HepG2 (cell line): Measurements from ENCODE around the gene MRPS2. TPM values are rescaled to one million over a fixed set of nuclear protein-coding genes. Genes with fewer than 3 reads are reported as not detected.

Experiments
- AGO2 ChIP-seq: fragments of 200-400 bp; formaldehyde crosslinking; optimal IDR thresholded peaks from 2 replicates; pipeline ENCODE3; 2017; ENCODE audit warnings: mild to moderate bottlenecking, low read depth, low read length, moderate library complexity
- ATM ChIP-seq: fragments of 450-650 bp; IDR thresholded peaks from 2 replicates; pipeline ENCODE4 v1.7.1; 2017; ENCODE audit warnings: mild to moderate bottlenecking, borderline replicate concordance
- BCL6 ChIP-seq: IDR thresholded peaks from 2 replicates; pipeline ENCODE4 v1.6.1; 2016; ENCODE audit warnings: missing genetic modification reagents, missing compliant biosample characterization
- CBX1 ChIP-seq: IDR thresholded peaks from one replicate; pipeline ENCODE4 v1.6.1; 2016; ENCODE audit warnings: antibody characterized with exemption, low read depth
- HNF4A ChIP-seq: sonication (generic); formaldehyde crosslinking; IDR thresholded peaks from 2 replicates; pipeline ENCODE4 v1.4.0; 2020; ENCODE audit warnings: missing genetic modification reagents
- HNRNPLL ChIP-seq: fragments of 200-400 bp; formaldehyde crosslinking; IDR thresholded peaks from 2 replicates; pipeline ENCODE4 v1.6.1; 2017; ENCODE audit warnings: mild to moderate bottlenecking, low read depth, low read length; ENCODE audit not compliant: poor library complexity, severe bottlenecking
- KAT2B ChIP-seq: fragments of 150-350 bp; IDR thresholded peaks from 2 replicates; pipeline ENCODE4 v1.6.1; 2014; ENCODE audit warnings: low read depth, low read length, borderline replicate concordance
- KDM6A ChIP-seq: IDR thresholded peaks from 2 replicates; pipeline ENCODE4 v1.6.1; 2016; ENCODE audit warnings: low read depth
- KLF12 ChIP-seq: sonication (generic); formaldehyde crosslinking; IDR thresholded peaks from 2 replicates; pipeline ENCODE4 v1.4.0; 2020; ENCODE audit warnings: missing genetic modification reagents, borderline replicate concordance
- PAX8 ChIP-seq: sonication (generic); formaldehyde crosslinking; IDR thresholded peaks from 2 replicates; pipeline ENCODE4 v1.8.0; 2022; ENCODE audit warnings: mild to moderate bottlenecking, missing genetic modification reagents, borderline replicate concordance
- POLR2A ChIP-seq, 2 experiments: IDR thresholded peaks; 2 replicates each; pipeline ENCODE4 v1.6.1; 2011; ENCODE audit warnings: low read depth in 2 of 2, low read length in 2 of 2, mild to moderate bottlenecking in 1 of 2, moderate library complexity in 1 of 2; ENCODE audit not compliant: insufficient read depth in 1 of 2
- SMARCC2 ChIP-seq: fragments of 450-650 bp; IDR thresholded peaks from 2 replicates; pipeline ENCODE4 v1.6.1; 2017; ENCODE audit warnings: antibody characterized with exemption, mild to moderate bottlenecking
- SNRNP70 ChIP-seq: fragments of 200-400 bp; formaldehyde crosslinking; IDR thresholded peaks from 2 replicates; pipeline ENCODE4 v1.6.1; 2017; ENCODE audit warnings: mild to moderate bottlenecking, low read depth, low read length, moderate library complexity
- SSRP1 ChIP-seq: IDR thresholded peaks from 2 replicates; pipeline ENCODE4 v1.6.1; 2016; ENCODE audit warnings: control low read depth
- TP53 ChIP-seq: sonication (generic); formaldehyde crosslinking; conservative IDR thresholded peaks from 2 replicates; pipeline ENCODE4 v1.4.0; 2020; ENCODE audit warnings: missing genetic modification reagents
- YEATS4 ChIP-seq: sonication (generic); formaldehyde crosslinking; IDR thresholded peaks from 2 replicates; pipeline ENCODE4 v1.4.0; 2020; ENCODE audit warnings: missing genetic modification reagents, borderline replicate concordance
- ZMAT3 ChIP-seq: sonication (generic); formaldehyde crosslinking; conservative IDR thresholded peaks from 2 replicates; pipeline ENCODE4 v1.7.0; 2021; ENCODE audit warnings: missing genetic modification reagents
- ZNF326 ChIP-seq: sonication (generic); formaldehyde crosslinking; IDR thresholded peaks from 2 replicates; pipeline ENCODE4 v1.4.0; 2020; ENCODE audit warnings: missing genetic modification reagents, borderline replicate concordance
- ZNF44 ChIP-seq: sonication (generic); formaldehyde crosslinking; IDR thresholded peaks from 2 replicates; pipeline ENCODE4 v1.5.1; 2020; ENCODE audit warnings: mild to moderate bottlenecking, missing genetic modification reagents
- ZNF550 ChIP-seq: sonication (generic); formaldehyde crosslinking; IDR thresholded peaks from 2 replicates; pipeline ENCODE4 v1.4.0; 2020; ENCODE audit warnings: mild to moderate bottlenecking, missing genetic modification reagents, borderline replicate concordance
- ZNF552 ChIP-seq: sonication (generic); formaldehyde crosslinking; IDR thresholded peaks from 2 replicates; pipeline ENCODE4 v1.9.0; 2022; ENCODE audit warnings: missing genetic modification reagents, mild to moderate bottlenecking, borderline replicate concordance
- ZNF614 ChIP-seq: IDR thresholded peaks from 2 replicates; pipeline ENCODE4 v1.6.1; 2018; ENCODE audit warnings: missing biosample characterization, missing genetic modification reagents, inconsistent platforms, borderline replicate concordance
- ZZZ3 ChIP-seq: sonication (generic); formaldehyde crosslinking; IDR thresholded peaks from 2 replicates; pipeline ENCODE4 v1.4.0; 2020; ENCODE audit warnings: missing genetic modification reagents, mild to moderate bottlenecking, borderline replicate concordance
- polyA plus RNA-seq, 8 experiments: library from polyadenylated mRNA; depleted of rRNA in 3 of 8; stranded (reverse) in 7 of 8; unstranded in 1 of 8; fragments of >200 nt; fragmentation: Illumina TruSeq in 4 of 8; extraction: Trizol in 4 of 8; gene quantifications; 2 replicates each; pipeline versions ENCODE4 v1.2.1 to v1.2.3, GENCODE V29; 2011 to 2016; ENCODE audit warnings: low read depth in 4 of 8, missing spikeins in 1 of 8, mixed read lengths in 1 of 8; ENCODE audit not compliant: insufficient read depth in 1 of 8
- total RNA-seq, 5 experiments: library from RNA; depleted of rRNA; stranded (reverse); fragments of >200 nt; fragmentation: Illumina TruSeq; extraction: Trizol; gene quantifications; 2 replicates each; pipeline ENCODE4 v1.2.3, GENCODE V29; 2016; ENCODE audit warnings: low read depth in 1 of 5
- TF ChIP-seq, protein P1 (sequence below): conservative IDR thresholded peaks from 2 replicates; pipeline ENCODE4 v1.6.1; 2018; ENCODE audit warnings: missing genetic modification reagents
- TF ChIP-seq, protein P2 (sequence below): sonication (generic); formaldehyde crosslinking; conservative IDR thresholded peaks from 2 replicates; pipeline ENCODE4 v1.8.1; 2023; ENCODE audit warnings: missing genetic modification reagents
- TF ChIP-seq, protein P3 (sequence below): sonication (generic); formaldehyde crosslinking; IDR thresholded peaks from 2 replicates; pipeline ENCODE4 v1.4.0; 2020; ENCODE audit warnings: missing genetic modification reagents, borderline replicate concordance

The MRPS2 gene
- total and polyA plus RNA-seq, 2 of the 13 experiments (the other 11 are each of a cell fraction or from before 2014, with no cell fraction given) = 44.4 to 86.7 TPM

DNA sequence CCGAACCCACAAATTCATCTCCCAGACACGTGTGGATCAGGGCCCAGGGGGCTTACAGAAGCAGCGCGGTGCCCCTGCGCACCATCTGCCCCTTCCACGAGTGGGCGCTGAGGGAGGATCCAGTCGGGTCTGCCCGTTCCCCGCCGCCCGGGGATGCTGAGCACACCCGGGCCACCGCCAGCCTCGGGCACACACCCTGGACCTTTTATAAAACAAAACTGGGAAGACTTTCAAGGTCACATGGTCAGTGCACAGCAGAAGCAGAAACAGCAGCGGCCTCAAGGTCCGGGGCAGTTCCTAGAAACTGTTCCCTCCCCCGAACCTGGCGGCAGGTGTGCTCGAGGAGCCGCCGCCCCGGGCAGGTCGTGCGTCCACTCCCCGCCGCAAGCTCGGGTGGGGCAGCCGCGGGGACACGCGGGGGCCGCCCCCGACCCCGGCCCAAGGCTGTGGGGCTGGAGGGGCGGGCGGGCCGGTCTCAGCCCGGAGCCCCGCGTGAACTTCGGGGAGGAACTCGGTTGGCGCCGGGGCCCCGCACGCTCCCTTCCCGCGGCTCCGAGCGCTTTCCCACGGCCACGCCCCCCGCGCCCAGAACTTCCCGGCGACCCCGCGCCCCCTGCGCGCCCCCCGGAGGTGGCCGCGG, 21.5 kb upstream of the MRPS2 start (continued):
- TF ChIP-seq, protein P1, sequence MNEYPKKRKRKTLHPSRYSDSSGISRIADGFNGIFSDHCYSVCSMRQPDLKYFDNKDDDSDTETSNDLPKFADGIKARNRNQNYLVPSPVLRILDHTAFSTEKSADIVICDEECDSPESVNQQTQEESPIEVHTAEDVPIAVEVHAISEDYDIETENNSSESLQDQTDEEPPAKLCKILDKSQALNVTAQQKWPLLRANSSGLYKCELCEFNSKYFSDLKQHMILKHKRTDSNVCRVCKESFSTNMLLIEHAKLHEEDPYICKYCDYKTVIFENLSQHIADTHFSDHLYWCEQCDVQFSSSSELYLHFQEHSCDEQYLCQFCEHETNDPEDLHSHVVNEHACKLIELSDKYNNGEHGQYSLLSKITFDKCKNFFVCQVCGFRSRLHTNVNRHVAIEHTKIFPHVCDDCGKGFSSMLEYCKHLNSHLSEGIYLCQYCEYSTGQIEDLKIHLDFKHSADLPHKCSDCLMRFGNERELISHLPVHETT (CRISPR knock-in tag) = no peak
- TF ChIP-seq ATM (no peak), SNRNP70 (no peak), ZNF326 (CRISPR knock-in tag) (no peak), AGO2 (peak; percentile 51), ZNF552 (CRISPR knock-in tag) (no peak), YEATS4 (CRISPR knock-in tag) (peak; percentile 46; the same call in 1 of the 2 replicates), HNRNPLL (no peak), KAT2B (no peak), ZMAT3 (CRISPR knock-in tag) (no peak), POLR2A (IDR thresholded peaks at IDR 0.05; ENCODE audit: insufficient read depth in 1 of 2, low read depth in 2 of 2, low read length in 2 of 2) (0 out of 4 replicates have a peak, but pooled peaks of 1 of the 2 experiments have one; percentile 30), ZZZ3 (CRISPR knock-in tag) (no peak), KLF12 (CRISPR knock-in tag) (no peak), ZNF44 (CRISPR knock-in tag) (no peak), ZNF550 (CRISPR knock-in tag) (no peak), ZNF614 (CRISPR knock-in tag) (no peak), SMARCC2 (no peak), SSRP1 (no peak), TP53 (CRISPR knock-in tag) (no peak), CBX1 (no peak), BCL6 (CRISPR knock-in tag) (peak; percentile 70), KDM6A (CRISPR knock-in tag) (no peak), HNF4A (CRISPR knock-in tag) (no peak), PAX8 (CRISPR knock-in tag) (no peak)
- TF ChIP-seq, protein P2, sequence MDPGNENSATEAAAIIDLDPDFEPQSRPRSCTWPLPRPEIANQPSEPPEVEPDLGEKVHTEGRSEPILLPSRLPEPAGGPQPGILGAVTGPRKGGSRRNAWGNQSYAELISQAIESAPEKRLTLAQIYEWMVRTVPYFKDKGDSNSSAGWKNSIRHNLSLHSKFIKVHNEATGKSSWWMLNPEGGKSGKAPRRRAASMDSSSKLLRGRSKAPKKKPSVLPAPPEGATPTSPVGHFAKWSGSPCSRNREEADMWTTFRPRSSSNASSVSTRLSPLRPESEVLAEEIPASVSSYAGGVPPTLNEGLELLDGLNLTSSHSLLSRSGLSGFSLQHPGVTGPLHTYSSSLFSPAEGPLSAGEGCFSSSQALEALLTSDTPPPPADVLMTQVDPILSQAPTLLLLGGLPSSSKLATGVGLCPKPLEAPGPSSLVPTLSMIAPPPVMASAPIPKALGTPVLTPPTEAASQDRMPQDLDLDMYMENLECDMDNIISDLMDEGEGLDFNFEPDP (CRISPR knock-in tag) = 0 out of 2 replicates have a peak, but pooled peaks have one; percentile 51
- TF ChIP-seq, protein P3, sequence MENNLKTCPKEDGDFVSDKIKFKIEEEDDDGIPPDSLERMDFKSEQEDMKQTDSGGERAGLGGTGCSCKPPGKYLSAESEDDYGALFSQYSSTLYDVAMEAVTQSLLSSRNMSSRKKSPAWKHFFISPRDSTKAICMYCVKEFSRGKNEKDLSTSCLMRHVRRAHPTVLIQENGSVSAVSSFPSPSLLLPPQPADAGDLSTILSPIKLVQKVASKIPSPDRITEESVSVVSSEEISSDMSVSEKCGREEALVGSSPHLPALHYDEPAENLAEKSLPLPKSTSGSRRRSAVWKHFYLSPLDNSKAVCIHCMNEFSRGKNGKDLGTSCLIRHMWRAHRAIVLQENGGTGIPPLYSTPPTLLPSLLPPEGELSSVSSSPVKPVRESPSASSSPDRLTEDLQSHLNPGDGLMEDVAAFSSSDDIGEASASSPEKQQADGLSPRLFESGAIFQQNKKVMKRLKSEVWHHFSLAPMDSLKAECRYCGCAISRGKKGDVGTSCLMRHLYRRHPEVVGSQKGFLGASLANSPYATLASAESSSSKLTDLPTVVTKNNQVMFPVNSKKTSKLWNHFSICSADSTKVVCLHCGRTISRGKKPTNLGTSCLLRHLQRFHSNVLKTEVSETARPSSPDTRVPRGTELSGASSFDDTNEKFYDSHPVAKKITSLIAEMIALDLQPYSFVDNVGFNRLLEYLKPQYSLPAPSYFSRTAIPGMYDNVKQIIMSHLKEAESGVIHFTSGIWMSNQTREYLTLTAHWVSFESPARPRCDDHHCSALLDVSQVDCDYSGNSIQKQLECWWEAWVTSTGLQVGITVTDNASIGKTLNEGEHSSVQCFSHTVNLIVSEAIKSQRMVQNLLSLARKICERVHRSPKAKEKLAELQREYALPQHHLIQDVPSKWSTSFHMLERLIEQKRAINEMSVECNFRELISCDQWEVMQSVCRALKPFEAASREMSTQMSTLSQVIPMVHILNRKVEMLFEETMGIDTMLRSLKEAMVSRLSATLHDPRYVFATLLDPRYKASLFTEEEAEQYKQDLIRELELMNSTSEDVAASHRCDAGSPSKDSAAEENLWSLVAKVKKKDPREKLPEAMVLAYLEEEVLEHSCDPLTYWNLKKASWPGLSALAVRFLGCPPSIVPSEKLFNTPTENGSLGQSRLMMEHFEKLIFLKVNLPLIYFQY = 0 out of 2 replicates have a peak, but pooled peaks have one; percentile 13
